HG03196 (cell line): ENCODE data around the gene TRAF3IP1.
A peak's percentile ranks its signal among the peaks of the same experiment; 100 is the strongest.
"Not testable (repeated sequence)": the region's sequence is repeated elsewhere in the genome, so short reads cannot be mapped to it uniquely, and the experiment has no call there.

ENCODE experiments used
- ATAC-seq: cut with Tn5 transposase; IDR thresholded peaks from one replicate; pipeline ENCODE4 v1.9.1; 2021; ENCODE audit not compliant: unreplicated experiment

Gene TRAF3IP1

GRCh38 chr2:238306672-238306998, 13.7 kb upstream of the TRAF3IP1 start:
- ATAC-seq: no peak

- no peak for ATAC-seq
Measured at GRCh38 chr2:238308177-238308576, 12.1 kb upstream of the TRAF3IP1 start.

GRCh38 chr2:238310721-238311120, 9.6 kb upstream of the TRAF3IP1 start:
- ATAC-seq: not testable (repeated sequence)

GRCh38 chr2:238313289-238313990, 6.9 kb upstream of the TRAF3IP1 start:
- no peak for ATAC-seq

GRCh38 chr2:238313991-238314350, 6.3 kb upstream of the TRAF3IP1 start:
- ATAC-seq: no peak

GRCh38 chr2:238314576-238314975, 5.7 kb upstream of the TRAF3IP1 start:
- ATAC-seq: no peak

- no peak for ATAC-seq
Measured at GRCh38 chr2:238315031-238315595, 5.2 kb upstream of the TRAF3IP1 start.

- peak; percentile 27 for ATAC-seq
Measured at GRCh38 chr2:238320648-238321281, 447 bp downstream of the TRAF3IP1 start.

- ATAC-seq: no peak
Measured at GRCh38 chr2:238321467-238321866, 1.1 kb downstream of the TRAF3IP1 start.

- no peak for ATAC-seq
Measured at GRCh38 chr2:238322001-238322411, 1.7 kb downstream of the TRAF3IP1 start.

GRCh38 chr2:238324248-238324647, 3.9 kb downstream of the TRAF3IP1 start:
- ATAC-seq: not testable (repeated sequence)

- ATAC-seq: no peak
Measured at GRCh38 chr2:238325694-238326093, 5.4 kb downstream of the TRAF3IP1 start.

GRCh38 chr2:238326801-238327365, 6.6 kb downstream of the TRAF3IP1 start:
- no peak for ATAC-seq

- no peak for ATAC-seq
Measured at GRCh38 chr2:238327751-238328150, 7.4 kb downstream of the TRAF3IP1 start.

- ATAC-seq: no peak
Measured at GRCh38 chr2:238330391-238330790, 10.1 kb downstream of the TRAF3IP1 start.

- ATAC-seq: no peak
Measured at GRCh38 chr2:238331916-238332315, 11.6 kb downstream of the TRAF3IP1 start.

GRCh38 chr2:238334885-238335284, 14.6 kb downstream of the TRAF3IP1 start:
- no peak for ATAC-seq

GRCh38 chr2:238335591-238335990, 15.3 kb downstream of the TRAF3IP1 start:
- not testable (repeated sequence) for ATAC-seq

GRCh38 chr2:238336151-238336550, 15.8 kb downstream of the TRAF3IP1 start:
- ATAC-seq: no peak

- no peak for ATAC-seq
Measured at GRCh38 chr2:238336793-238337444, 16.6 kb downstream of the TRAF3IP1 start.

GRCh38 chr2:238337846-238338245, 17.5 kb downstream of the TRAF3IP1 start:
- ATAC-seq: no peak
